ENCODE measurements around the gene ABCA12. TPM values are rescaled to one million over a fixed set of nuclear protein-coding genes. Genes with fewer than 3 reads are reported as not detected.
A peak's percentile ranks its signal among the peaks of the same experiment; 100 is the strongest.

ABCA12 gene
- total and polyA plus RNA-seq, 9 of the 15 experiments (the other 6 are each of a cell fraction or from before 2014, with no cell fraction given) = 0.02 to 0.03 TPM; not detected in 7

GRCh38 chr2:214989187-214989586 is 149.2 kb downstream of the ABCA12 start (continued):
- TF ChIP-seq SMARCA5 (IDR thresholded peaks at IDR 0.05) = no peak

DNA sequence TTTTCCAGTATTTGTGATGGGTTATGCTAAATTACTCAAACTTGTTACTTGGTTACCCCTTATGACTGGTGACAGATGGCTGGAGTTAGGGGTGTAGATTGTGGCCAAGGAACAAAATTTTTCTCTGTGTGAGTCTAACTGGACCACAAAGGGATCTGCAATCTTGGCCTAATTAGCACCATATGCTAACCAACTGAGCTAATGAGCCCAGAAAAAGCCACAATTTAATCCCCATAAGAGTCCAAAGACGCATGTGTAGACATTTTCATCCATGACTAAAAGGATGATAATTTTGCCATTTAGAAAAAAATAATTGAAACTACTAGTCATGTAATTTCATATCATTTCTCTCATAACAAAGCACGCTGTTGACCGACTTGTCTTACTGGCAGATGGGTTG is 151.2 kb downstream of the ABCA12 start:
- FAIRE-seq (no peak), ATAC-seq (no peak), DNase-seq (ENCODE audit: extremely low read depth in 1 of 4, low spot score in 3 of 4) (no peak)
- H3K27ac ChIP-seq (ENCODE audit: extremely low read depth, low read depth, low read length) = no peak overlapping the region
- in situ Hi-C loops (cut with MboI) = no loop called here
- no peak overlapping the region for H3K4me2 ChIP-seq (ENCODE audit: insufficient read depth, low read length)
- no peak overlapping the region for H2AFZ ChIP-seq (ENCODE audit: low read depth, low read length)
- intact Hi-C loops (cut with micrococcal nuclease) = no loop called here
- no peaks in the 10 kb centered on the region for H3K79me2 ChIP-seq (ENCODE audit: control insufficient read depth, insufficient read depth, low read length)
- H3K9ac ChIP-seq (ENCODE audit: insufficient read depth in 1 of 2, low read depth in 2 of 2, low read length in 2 of 2) = no peak overlapping the region
- POLR2A ChIA-PET = no interaction called here
- no peaks in the 10 kb centered on the region for H3K4me1 ChIP-seq (replicated peaks in 1 of 2; ENCODE audit: control insufficient read depth in 2 of 2, insufficient read depth in 2 of 2, low read length in 2 of 2)
- no peaks in the 10 kb centered on the region for H3K9me3 ChIP-seq (replicated peaks; ENCODE audit: control insufficient read depth, insufficient read depth, low read depth, low read length)
- H3K27me3 ChIP-seq (ENCODE audit: control insufficient read depth in 2 of 2, insufficient read depth in 2 of 2, low read length in 2 of 2) = no peaks in the 10 kb centered on the region
- no peaks in the 10 kb centered on the region for H3K9me1 ChIP-seq (ENCODE audit: control insufficient read depth, insufficient read depth, low read length)
- TF ChIP-seq NFYB (IDR thresholded peaks at IDR 0.05; ENCODE audit: extremely low read depth, insufficient read length) = no peak
- WGBS (ENCODE audit: insufficient coverage, low coverage, missing lambda C conversion rate) = 7% methylated on average over 3 of the region's 3 CpGs
- no peak overlapping the region for H3K4me3 ChIP-seq
- H4K20me1 ChIP-seq (replicated peaks; ENCODE audit: control insufficient read depth, insufficient read depth, low read length) = no peaks in the 10 kb centered on the region
- BruUV-seq (replicated peaks) = no TSS peak
- CTCF ChIA-PET (ENCODE audit: low intra/inter-chr PET ratio) = no interaction called here
- no peaks in the 10 kb centered on the region for H3K36me3 ChIP-seq (ENCODE audit: control insufficient read depth, insufficient read depth, low read length)

GRCh38 chr2:214985619-214986018 is 152.8 kb downstream of the ABCA12 start:
- Histone ChIP-seq H3K36me3 (ENCODE audit: control insufficient read depth, insufficient read depth, low read length) (no peaks in the 10 kb centered on the region), H3K27me3 (ENCODE audit: control insufficient read depth in 2 of 2, insufficient read depth in 2 of 2, low read length in 2 of 2) (no peaks in the 10 kb centered on the region), H3K27ac (ENCODE audit: extremely low read depth, low read depth, low read length) (no peak overlapping the region), H3K9me3 (replicated peaks; ENCODE audit: control insufficient read depth, insufficient read depth, low read depth, low read length) (no peaks in the 10 kb centered on the region), H3K4me2 (ENCODE audit: insufficient read depth, low read length) (no peak overlapping the region), H3K79me2 (ENCODE audit: control insufficient read depth, insufficient read depth, low read length) (no peaks in the 10 kb centered on the region), H3K4me3 (no peak overlapping the region), H3K9me1 (ENCODE audit: control insufficient read depth, insufficient read depth, low read length) (no peaks in the 10 kb centered on the region), H2AFZ (ENCODE audit: low read depth, low read length) (no peak overlapping the region), H4K20me1 (replicated peaks; ENCODE audit: control insufficient read depth, insufficient read depth, low read length) (no peaks in the 10 kb centered on the region), H3K4me1 (replicated peaks in 1 of 2; ENCODE audit: control insufficient read depth in 2 of 2, insufficient read depth in 2 of 2, low read length in 2 of 2) (no peaks in the 10 kb centered on the region), H3K9ac (ENCODE audit: insufficient read depth in 1 of 2, low read depth in 2 of 2, low read length in 2 of 2) (no peak overlapping the region)
- no peak for DNase-seq (ENCODE audit: extremely low read depth in 1 of 4, low spot score in 3 of 4)
- ATAC-seq = no peak
- intact Hi-C loops (cut with micrococcal nuclease) = no loop called here
- BruUV-seq (replicated peaks) = no TSS peak
- FAIRE-seq = no peak
- in situ Hi-C loops (cut with MboI) = no loop called here
- 0% methylated on average over 3 of the region's 3 CpGs for whole genome bisulfite sequencing (ENCODE audit: insufficient coverage, low coverage, missing lambda C conversion rate)
- POLR2A ChIA-PET = no interaction called here
- CTCF ChIA-PET (ENCODE audit: low intra/inter-chr PET ratio) = no interaction called here
- TF ChIP-seq, protein P1, sequence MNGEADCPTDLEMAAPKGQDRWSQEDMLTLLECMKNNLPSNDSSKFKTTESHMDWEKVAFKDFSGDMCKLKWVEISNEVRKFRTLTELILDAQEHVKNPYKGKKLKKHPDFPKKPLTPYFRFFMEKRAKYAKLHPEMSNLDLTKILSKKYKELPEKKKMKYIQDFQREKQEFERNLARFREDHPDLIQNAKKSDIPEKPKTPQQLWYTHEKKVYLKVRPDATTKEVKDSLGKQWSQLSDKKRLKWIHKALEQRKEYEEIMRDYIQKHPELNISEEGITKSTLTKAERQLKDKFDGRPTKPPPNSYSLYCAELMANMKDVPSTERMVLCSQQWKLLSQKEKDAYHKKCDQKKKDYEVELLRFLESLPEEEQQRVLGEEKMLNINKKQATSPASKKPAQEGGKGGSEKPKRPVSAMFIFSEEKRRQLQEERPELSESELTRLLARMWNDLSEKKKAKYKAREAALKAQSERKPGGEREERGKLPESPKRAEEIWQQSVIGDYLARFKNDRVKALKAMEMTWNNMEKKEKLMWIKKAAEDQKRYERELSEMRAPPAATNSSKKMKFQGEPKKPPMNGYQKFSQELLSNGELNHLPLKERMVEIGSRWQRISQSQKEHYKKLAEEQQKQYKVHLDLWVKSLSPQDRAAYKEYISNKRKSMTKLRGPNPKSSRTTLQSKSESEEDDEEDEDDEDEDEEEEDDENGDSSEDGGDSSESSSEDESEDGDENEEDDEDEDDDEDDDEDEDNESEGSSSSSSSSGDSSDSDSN (IDR thresholded peaks at IDR 0.05; ENCODE audit: borderline replicate concordance in 1 of 2, low read depth in 2 of 2, low read length in 2 of 2) = no peak
- TF ChIP-seq ZNF316 (IDR thresholded peaks at IDR 0.05) (peak; percentile 67), C11orf30 (IDR thresholded peaks at IDR 0.05; ENCODE audit: low read depth) (peak; percentile 71), MAFG (tag; conservative IDR thresholded peaks at IDR 0.05) (peak; percentile 74), MAFK (IDR thresholded peaks at IDR 0.05; ENCODE audit: low read length) (peak; percentile 72), ZNF146 (CRISPR knock-in tag; IDR thresholded peaks at IDR 0.05; ENCODE audit: unreplicated experiment) (no peak), ASH1L (IDR thresholded peaks at IDR 0.05; ENCODE audit: borderline replicate concordance, low read depth, partially characterized antibody) (no peak)
- TF ChIP-seq, protein P2, sequence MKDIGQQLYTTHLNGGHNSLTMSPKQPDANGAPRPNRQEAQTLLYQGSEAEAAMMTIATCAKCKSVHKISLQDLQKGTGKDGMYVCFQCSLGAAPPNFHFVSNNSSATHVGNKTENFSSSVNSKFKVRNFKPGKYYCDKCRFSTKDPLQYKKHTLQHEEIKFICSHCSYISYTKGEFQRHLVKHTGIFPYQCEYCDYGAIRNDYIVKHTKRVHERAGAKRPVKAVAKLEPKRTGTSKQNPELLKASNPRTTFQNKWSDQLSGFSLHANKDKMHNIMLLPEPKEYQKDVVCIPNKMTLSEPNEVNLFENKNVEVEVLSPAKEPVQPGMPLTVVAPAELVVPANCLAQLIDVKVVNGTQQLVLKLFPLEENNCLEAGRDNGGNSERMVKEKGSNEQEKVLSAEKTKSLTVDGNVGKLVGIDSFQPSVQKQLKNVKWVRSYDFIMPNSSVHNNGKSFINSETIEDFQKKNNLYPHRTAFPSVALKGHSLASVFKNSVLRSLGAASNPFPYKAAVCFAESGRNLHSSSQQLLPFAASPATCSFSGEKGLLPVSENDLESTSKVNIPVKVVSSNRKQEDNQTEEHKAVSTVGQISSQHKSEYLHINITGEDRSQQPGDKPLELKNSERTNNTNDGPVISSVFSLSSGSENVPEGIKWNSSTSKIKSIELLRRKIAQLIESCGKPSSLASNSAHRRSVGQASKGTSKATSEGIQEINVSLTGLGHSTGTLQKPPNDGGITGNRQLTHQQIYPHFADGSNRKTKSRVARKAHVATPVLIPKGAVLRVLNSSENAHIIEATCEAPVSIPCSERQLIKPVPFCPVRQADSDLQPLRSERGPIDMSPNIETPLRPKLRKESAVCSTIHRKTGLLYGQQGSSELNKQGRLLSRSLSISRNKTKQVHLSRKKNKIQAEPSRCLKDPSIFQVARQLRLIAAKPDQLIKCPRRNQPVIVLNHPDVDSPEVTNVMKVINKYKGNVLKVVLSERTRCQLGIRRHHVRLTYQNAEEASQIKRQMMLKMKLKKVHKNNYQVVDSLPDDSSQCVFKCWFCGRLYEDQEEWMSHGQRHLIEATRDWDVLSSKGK (CRISPR knock-in tag; IDR thresholded peaks at IDR 0.05) = no peak
